Muscle layer of duodenum (tissue), 2 donors: ENCODE results near the gene WHRN.

Source experiments
- H3K27ac ChIP-seq: one replicate; pipeline ENCODE4 v1.7.0; 2013; ENCODE audit warnings: mild to moderate bottlenecking, low read length
- H3K27me3 ChIP-seq: one replicate; pipeline ENCODE4 v1.7.0; 2013; ENCODE audit warnings: low read depth, mild to moderate bottlenecking, control low read depth, low read length
- H3K36me3 ChIP-seq, 2 donors: one replicate each; pipeline ENCODE4 v1.7.0; 2013; ENCODE audit warnings: low read length in 2 of 2, control low read depth in 1 of 2, mild to moderate bottlenecking in 1 of 2; ENCODE audit not compliant: insufficient read depth in 2 of 2, control insufficient read depth in 1 of 2
- H3K4me1 ChIP-seq, 2 donors: one replicate each; pipeline ENCODE4 v1.7.0; 2013; ENCODE audit warnings: low read length in 2 of 2, mild to moderate bottlenecking in 2 of 2, control low read depth in 1 of 2, moderate library complexity in 1 of 2; ENCODE audit not compliant: insufficient read depth in 2 of 2, control insufficient read depth in 1 of 2
- H3K4me3 ChIP-seq, 2 donors: one replicate each; pipeline ENCODE4 v1.7.0; 2013; ENCODE audit warnings: low read length in 2 of 2, low read depth in 1 of 2, mild to moderate bottlenecking in 1 of 2
- H3K9me3 ChIP-seq, 2 donors: one replicate each; pipeline ENCODE4 v1.7.0; 2013; ENCODE audit warnings: low read length in 2 of 2, control low read depth in 1 of 2, mild to moderate bottlenecking in 1 of 2; ENCODE audit not compliant: control insufficient read depth in 1 of 2
- donor health status: healthy.

WHRN gene

GRCh38 chr9:114400772-114401171 is 104.5 kb downstream of the WHRN start:
- Histone ChIP-seq H3K9me3 (no peaks in the 10 kb centered on the region), H3K4me3 (no peak overlapping the region), H3K27me3 (no peaks in the 10 kb centered on the region), H3K36me3 (peaks cover 7 to 21% of the 10 kb centered on the region in 2 donors), H3K4me1 (peaks cover 6% of the 10 kb centered on the region in 2 donors), H3K27ac (no peak overlapping the region)

GRCh38 chr9:114400219-114400618 is 105.1 kb downstream of the WHRN start:
- H3K27ac ChIP-seq: no peak overlapping the region
- H3K4me1 ChIP-seq: peaks cover 6 to 9% of the 10 kb centered on the region in 2 donors
- H3K9me3 ChIP-seq: no peaks in the 10 kb centered on the region
- no peak overlapping the region for H3K4me3 ChIP-seq
- H3K36me3 ChIP-seq: peaks cover 7 to 21% of the 10 kb centered on the region in 2 donors
- no peaks in the 10 kb centered on the region for H3K27me3 ChIP-seq

- H3K4me3 ChIP-seq: no peak overlapping the region
- peaks cover 6 to 16% of the 10 kb centered on the region in 2 donors for H3K4me1 ChIP-seq
- H3K36me3 ChIP-seq: peaks cover 7 to 21% of the 10 kb centered on the region in 2 donors
- H3K27me3 ChIP-seq: no peaks in the 10 kb centered on the region
- H3K9me3 ChIP-seq: no peaks in the 10 kb centered on the region
- H3K27ac ChIP-seq: no peak overlapping the region
Observed at GRCh38 chr9:114399381-114399780, 105.9 kb downstream of the WHRN start.

- peak overlapping the region; percentile 83 for H3K27ac ChIP-seq
- H3K27me3 ChIP-seq: no peaks in the 10 kb centered on the region
- peaks cover 7 to 12% of the 10 kb centered on the region in 2 donors for H3K36me3 ChIP-seq
- H3K4me3 ChIP-seq: peak overlapping the region; percentile 69 to 70
- H3K9me3 ChIP-seq: no peaks in the 10 kb centered on the region
- peaks cover 6 to 18% of the 10 kb centered on the region in 2 donors for H3K4me1 ChIP-seq
Observed at GRCh38 chr9:114397848-114398605, 107.2 kb downstream of the WHRN start.

GRCh38 chr9:114397219-114397847 is 107.9 kb downstream of the WHRN start:
- Histone ChIP-seq H3K36me3 (peaks cover 0 to 5% of the 10 kb centered on the region in 2 donors), H3K4me1 (peaks cover 6 to 25% of the 10 kb centered on the region in 2 donors), H3K27ac (peak overlapping the region; percentile 83), H3K4me3 (peak overlapping the region; percentile 69 to 70), H3K27me3 (no peaks in the 10 kb centered on the region), H3K9me3 (no peaks in the 10 kb centered on the region)

- Histone ChIP-seq H3K27ac (peak overlapping the region; percentile 83), H3K4me1 (peaks cover 6 to 26% of the 10 kb centered on the region in 2 donors), H3K36me3 (no peaks in the 10 kb centered on the region), H3K9me3 (no peaks in the 10 kb centered on the region), H3K4me3 (peak overlapping the region in 1 of 2 donors; percentile 69), H3K27me3 (no peaks in the 10 kb centered on the region)
Observed at GRCh38 chr9:114396558-114397218, 108.6 kb downstream of the WHRN start.

GRCh38 chr9:114395768-114396167 is 109.5 kb downstream of the WHRN start:
- Histone ChIP-seq H3K4me1 (peaks cover 6 to 26% of the 10 kb centered on the region in 2 donors), H3K36me3 (no peaks in the 10 kb centered on the region), H3K9me3 (no peaks in the 10 kb centered on the region), H3K27ac (no peak overlapping the region), H3K4me3 (no peak overlapping the region), H3K27me3 (no peaks in the 10 kb centered on the region)

- no peaks in the 10 kb centered on the region for H3K36me3 ChIP-seq
- peaks cover 10 to 26% of the 10 kb centered on the region in 2 donors for H3K4me1 ChIP-seq
- no peaks in the 10 kb centered on the region for H3K9me3 ChIP-seq
- H3K27ac ChIP-seq: peak overlapping the region; percentile 61
- no peak overlapping the region for H3K4me3 ChIP-seq
- no peaks in the 10 kb centered on the region for H3K27me3 ChIP-seq
Observed at GRCh38 chr9:114395334-114395617, 110.0 kb downstream of the WHRN start.

GRCh38 chr9:114394523-114395333 is 110.5 kb downstream of the WHRN start:
- no peaks in the 10 kb centered on the region for H3K36me3 ChIP-seq
- no peaks in the 10 kb centered on the region for H3K27me3 ChIP-seq
- no peak overlapping the region for H3K4me3 ChIP-seq
- H3K27ac ChIP-seq: peak overlapping the region; percentile 61
- H3K4me1 ChIP-seq: peaks cover 10 to 31% of the 10 kb centered on the region in 2 donors
- H3K9me3 ChIP-seq: no peaks in the 10 kb centered on the region

- H3K27ac ChIP-seq: peak overlapping the region; percentile 16
- no peaks in the 10 kb centered on the region for H3K36me3 ChIP-seq
- H3K27me3 ChIP-seq: no peaks in the 10 kb centered on the region
- no peaks in the 10 kb centered on the region for H3K9me3 ChIP-seq
- H3K4me1 ChIP-seq: peaks cover 18 to 48% of the 10 kb centered on the region in 2 donors
- H3K4me3 ChIP-seq: no peak overlapping the region
Observed at GRCh38 chr9:114392749-114393112, 112.5 kb downstream of the WHRN start.

- no peak overlapping the region for H3K4me3 ChIP-seq
- no peaks in the 10 kb centered on the region for H3K36me3 ChIP-seq
- no peak overlapping the region for H3K27ac ChIP-seq
- peaks cover 16 to 54% of the 10 kb centered on the region in 2 donors for H3K4me1 ChIP-seq
- H3K9me3 ChIP-seq: no peaks in the 10 kb centered on the region
- H3K27me3 ChIP-seq: no peaks in the 10 kb centered on the region
Observed at GRCh38 chr9:114390952-114391351, 114.3 kb downstream of the WHRN start.
